K562 (cell line): ENCODE results near the gene RNF6. TPM values are rescaled to one million over a fixed set of nuclear protein-coding genes. Genes with fewer than 3 reads are reported as not detected.

Experiments used
- ATAC-seq: fragments of 200-7000 bp; cut with Tn5 transposase; 3 replicates; pipeline ENCODE4 v1.9.1; 2020; ENCODE audit warnings: moderate library complexity
- BruUV-seq: library from RNA; stranded (reverse); fragments of 400-500 nt; replicated peaks from 2 replicates; lab custom pipeline; 2021; lab: Mats Ljungman, UMichigan
- CTCF ChIA-PET: fragments of 300-600 bp; formaldehyde crosslinking; extraction: SDS; loops from one replicate; lab custom pipeline; 2021; ENCODE audit warnings: low intra/inter-chr PET ratio; lab: Yijun Ruan, JAX
- POLR2A ChIA-PET: fragments of 300-600, 350-650 bp; sonication (Branson Sonifier 250); formaldehyde crosslinking; extraction: SDS; loops from one replicate; lab custom pipeline; 2021; ENCODE audit warnings: antibody characterized with exemption, inconsistent platforms; lab: Yijun Ruan, JAX
- DNase-seq, 4 experiments: peaks; one replicate each; pipeline versions ENCODE4 v3.0.0 to v3.0.0-alpha.2; 2011 to 2018; ENCODE audit warnings: low spot score in 3 of 4, mixed read lengths in 3 of 4; ENCODE audit errors: extremely low read depth in 1 of 4
- FAIRE-seq: peaks from 2 replicates; lab custom pipeline; 2011; peaks lifted over from hg19 to GRCh38; lab: Jason Lieb, UNC
- H2AFZ ChIP-seq: 2 replicates; pipeline ENCODE4 v1.6.0; 2011; ENCODE audit warnings: low read depth, low read length, control low read depth, inconsistent platforms
- H3K27ac ChIP-seq: fragments of 200-600 bp; 3 replicates; pipeline ENCODE4 v1.8.0; 2011; ENCODE audit warnings: low read depth, mild to moderate bottlenecking, control low read depth, inconsistent platforms, low read length, moderate library complexity, mixed read lengths; ENCODE audit errors: extremely low read depth
- H3K27me3 ChIP-seq, 2 experiments: fragments of 300-600 bp in 1 of 2; 2 replicates in 1 of 2; 3 replicates in 1 of 2; pipeline versions ENCODE4 v1.6.0 to v1.8.0; 2011; ENCODE audit warnings: inconsistent platforms in 2 of 2, low read length in 2 of 2, mild to moderate bottlenecking in 1 of 2, mixed read lengths in 1 of 2, moderate library complexity in 1 of 2; ENCODE audit not compliant: control insufficient read depth in 2 of 2, insufficient read depth in 2 of 2
- H3K36me3 ChIP-seq: fragments of 300-600 bp; 3 replicates; pipeline ENCODE4 v1.8.0; 2011; ENCODE audit warnings: mild to moderate bottlenecking, low read length, inconsistent platforms; ENCODE audit not compliant: control insufficient read depth, insufficient read depth
- H3K4me1 ChIP-seq, 2 experiments: fragments of 200-600 bp in 1 of 2; replicated peaks in 1 of 2; 2 replicates in 1 of 2; 3 replicates in 1 of 2; pipeline versions ENCODE4 v1.5.1 to v1.8.0; 2011; ENCODE audit warnings: inconsistent platforms in 2 of 2, low read length in 2 of 2, mild to moderate bottlenecking in 1 of 2, mixed read lengths in 1 of 2, moderate library complexity in 1 of 2; ENCODE audit not compliant: control insufficient read depth in 2 of 2, insufficient read depth in 2 of 2
- H3K4me2 ChIP-seq: 2 replicates; pipeline ENCODE4 v1.6.1; 2011; ENCODE audit warnings: low read length, control low read depth, inconsistent platforms, mixed read lengths; ENCODE audit not compliant: insufficient read depth
- H3K4me3 ChIP-seq: fragments of 200-600 bp; sonication (generic), shearing (Covaris generic); 2 replicates; pipeline ENCODE4 v1.5.1; 2016; ENCODE audit warnings: control low read depth, inconsistent platforms
- H3K79me2 ChIP-seq: fragments of 200-600 bp; 3 replicates; pipeline ENCODE4 v1.8.0; 2011; ENCODE audit warnings: low read length, inconsistent platforms; ENCODE audit not compliant: control insufficient read depth, insufficient read depth
- H3K9ac ChIP-seq, 2 experiments: 2 replicates each; pipeline versions ENCODE4 v1.6.0 to v1.6.1; 2011; ENCODE audit warnings: low read depth in 2 of 2, low read length in 2 of 2, control low read depth in 1 of 2, inconsistent platforms in 1 of 2, mild to moderate bottlenecking in 1 of 2, mixed read lengths in 1 of 2; ENCODE audit not compliant: insufficient read depth in 1 of 2
- H3K9me1 ChIP-seq: one replicate; pipeline ENCODE4 v1.6.0; 2011; ENCODE audit warnings: inconsistent platforms, mild to moderate bottlenecking, low read length, moderate library complexity; ENCODE audit not compliant: control insufficient read depth, insufficient read depth
- H3K9me3 ChIP-seq: replicated peaks from 2 replicates; pipeline ENCODE4 v1.5.1; 2011; ENCODE audit warnings: low read depth, low read length, inconsistent platforms; ENCODE audit not compliant: control insufficient read depth, insufficient read depth
- H4K20me1 ChIP-seq: replicated peaks from 2 replicates; pipeline ENCODE4 v1.6.1; 2011; ENCODE audit warnings: low read length, inconsistent platforms, mixed read lengths; ENCODE audit not compliant: control insufficient read depth, insufficient read depth
- DACH1 ChIP-seq: fragments of 450-650 bp; IDR thresholded peaks from 2 replicates; pipeline ENCODE4 v1.6.1; 2018; ENCODE audit not compliant: partially characterized antibody
- MCM5 ChIP-seq: fragments of 450-650 bp; IDR thresholded peaks from 2 replicates; pipeline ENCODE4 v1.6.1; 2016; ENCODE audit warnings: low read depth
- PHF8 ChIP-seq: fragments of 200-600 bp; sonication (generic); IDR thresholded peaks from 2 replicates; pipeline ENCODE4 v1.6.1; 2012; ENCODE audit warnings: mixed run types, mild to moderate bottlenecking, inconsistent platforms, low read length, moderate library complexity, borderline replicate concordance
- POLR2A ChIP-seq: fragments of 450-650 bp; conservative IDR thresholded peaks from 2 replicates; pipeline ENCODE4 v1.6.1; 2016
- YY1 ChIP-seq, 3 experiments: IDR thresholded peaks; 2 replicates each; pipeline ENCODE4 v1.6.1; 2011; ENCODE audit warnings: low read length in 2 of 3, mild to moderate bottlenecking in 2 of 3, moderate library complexity in 2 of 3, borderline replicate concordance in 1 of 3, control low read depth in 1 of 3, low read depth in 1 of 3; ENCODE audit not compliant: insufficient read depth in 3 of 3, insufficient replicate concordance in 2 of 3, control insufficient read depth in 1 of 3, insufficient read length in 1 of 3; ENCODE audit errors: extremely low read depth in 1 of 3
- ZBTB2 ChIP-seq: fragments of 450-650 bp; IDR thresholded peaks from 2 replicates; pipeline ENCODE4 v1.6.1; 2016; ENCODE audit warnings: antibody characterized with exemption
- ZFX ChIP-seq: sonication (generic); formaldehyde crosslinking; IDR thresholded peaks from 2 replicates; pipeline ENCODE4 v1.8.0; 2022; ENCODE audit warnings: mild to moderate bottlenecking, missing genetic modification reagents, moderate library complexity
- ZNF583 ChIP-seq: fragments of 250-450 bp; sonication (Bioruptor Pico); IDR thresholded peaks from 2 replicates; pipeline ENCODE4 v1.4.0; 2020
- ZNF75A ChIP-seq: fragments of 450-650 bp; formaldehyde crosslinking; IDR thresholded peaks from 2 replicates; pipeline ENCODE4 v1.4.0; 2020; ENCODE audit warnings: mild to moderate bottlenecking
- in situ Hi-C: fragments of 300-500 bp; cut with MboI; formaldehyde crosslinking; loops from 4 replicates; pipeline ENCODE4 v1.15.0; 2018; ENCODE audit warnings: inconsistent platforms, mixed read lengths
- intact Hi-C: fragments of 100-400 bp; cut with micrococcal nuclease; formaldehyde crosslinking; loops from 2 replicates; pipeline ENCODE4 v1.14.2; 2022
- polyA plus RNA-seq, 8 experiments: library from polyadenylated mRNA; depleted of rRNA in 4 of 8; stranded (reverse) in 5 of 8; unstranded in 3 of 8; fragments of >200 nt; fragmentation: Nextera tagmentation in 2 of 8; fragmentation: Illumina TruSeq in 1 of 8; extraction: Ambion mirVana in 2 of 8; extraction: Trizol in 1 of 8; gene quantifications; 2 replicates each; pipeline versions ENCODE4 v1.2.1 to v1.2.3, GENCODE V29; 2011 to 2014; ENCODE audit warnings: inconsistent platforms in 1 of 8, missing spikeins in 1 of 8
- total RNA-seq, 7 experiments: library from RNA; depleted of rRNA in 6 of 7; stranded (reverse); fragments of >200 nt in 6 of 7; fragmentation: Illumina TruSeq in 2 of 7; extraction: Trizol in 2 of 7; gene quantifications; 2 replicates each; pipeline versions ENCODE4 v1.2.1 to v1.2.3, GENCODE V29; 2011 to 2021; ENCODE audit warnings: low replicate concordance in 1 of 7

Gene RNF6
- total and polyA plus RNA-seq, 9 of the 15 experiments (the other 6 are each of a cell fraction or from before 2014, with no cell fraction given) = 12.0 to 31.4 (median 22.3) TPM

GRCh38 chr13:26249551-26249950 is 27.4 kb upstream of the RNF6 start:
- H3K4me3 ChIP-seq = no peak overlapping the region
- in situ Hi-C loops = no loop called here

More at GRCh38 chr13:26249551-26249950, 27.4 kb upstream of the RNF6 start:
- no peak overlapping the region for H2AFZ ChIP-seq
- no peak overlapping the region for H3K4me2 ChIP-seq
- CTCF ChIA-PET = no interaction called here
- H4K20me1 ChIP-seq = no peaks in the 10 kb centered on the region
- H3K36me3 ChIP-seq = no peaks in the 10 kb centered on the region
- no peak for DNase-seq
- no peak for TF ChIP-seq ZFX (CRISPR knock-in tag)
- TF ChIP-seq ZBTB2 = peak; percentile 54; the same call in 1 of the 2 replicates
- TF ChIP-seq MCM5 = no peak
- TF ChIP-seq DACH1 = peak; percentile 99
- no peak for TF ChIP-seq POLR2A
- TF ChIP-seq ZNF75A = no peak
- no peak for TF ChIP-seq PHF8
- TF ChIP-seq YY1 (IDR thresholded peaks at IDR 0.05; ENCODE audit: borderline replicate concordance in 1 of 3, control insufficient read depth in 1 of 3, extremely low read depth in 1 of 3, insufficient read depth in 3 of 3, insufficient read length in 1 of 3, insufficient replicate concordance in 2 of 3, low read depth in 1 of 3, low read length in 2 of 3) = no peak
- no peak for TF ChIP-seq ZNF583 (CRISPR knock-in tag)
- TF ChIP-seq, all 486 proteins: peak for 2
- Histone ChIP-seq H3K79me2 (peaks cover 1% of the 10 kb centered on the region), H3K9me1 (no peaks in the 10 kb centered on the region), H3K27ac (no peak overlapping the region), H3K9me3 (no peaks in the 10 kb centered on the region), H3K4me1 (peaks cover 6 to 29% of the 10 kb centered on the region in 2 experiments), H3K9ac (no peak overlapping the region), H3K27me3 (no peaks in the 10 kb centered on the region)
- no peak for FAIRE-seq
- POLR2A ChIA-PET = no interaction called here
- no TSS peak for BruUV-seq
- no peak for ATAC-seq
- intact Hi-C loops = no loop called here
